ENCODE measurements around the gene RMC1.

GRCh38 chr18:23570912-23571504 lies 67.7 kb downstream of the RMC1 start:
- TF ChIP-seq CTCF (IDR thresholded peaks at IDR 0.05) (no peak), EP300 (IDR thresholded peaks at IDR 0.05) (no peak), POLR2A (IDR thresholded peaks at IDR 0.05) (no peak), POLR2AphosphoS5 (IDR thresholded peaks at IDR 0.05) (no peak)

All from sigmoid colon (tissue), 4 donors.